GM12878 (cell line): Measurements from ENCODE around the gene KIF25. TPM values are rescaled to one million over a fixed set of nuclear protein-coding genes. Genes with fewer than 3 reads are reported as not detected.

Experiments used
- ATAC-seq: fragments of 200-7000 bp; cut with Tn5 transposase; 3 replicates; pipeline ENCODE4 v1.9.1; 2020; ENCODE audit warnings: mild to moderate bottlenecking, moderate library complexity
- BruUV-seq: library from RNA; stranded (reverse); fragments of 400-500 nt; replicated peaks from 2 replicates; lab custom pipeline; 2021; lab: Mats Ljungman, UMichigan
- CTCF ChIA-PET: fragments of 300-600 bp; sonication (Branson Sonifier 250); formaldehyde crosslinking; extraction: SDS; loops from one replicate; lab custom pipeline; 2021; ENCODE audit warnings: inconsistent platforms; lab: Yijun Ruan, JAX
- POLR2A ChIA-PET: fragments of 350-600 bp; formaldehyde crosslinking; extraction: SDS; loops from one replicate; lab custom pipeline; 2021; ENCODE audit warnings: inconsistent platforms; lab: Charles Lee
- RAD21 ChIA-PET: fragments of 300-600 bp; sonication (Branson Sonifier 250); formaldehyde crosslinking; loops from one replicate; lab custom pipeline; 2023; ENCODE audit warnings: antibody characterized with exemption; ENCODE audit not compliant: unreplicated experiment; lab: Charles Lee
- SMC1A ChIA-PET: fragments of 300-600 bp; sonication (Branson Sonifier 250); formaldehyde crosslinking; loops from one replicate; lab custom pipeline; 2023; ENCODE audit not compliant: unreplicated experiment, uncharacterized antibody; lab: Charles Lee
- DNase-seq: peaks from one replicate; pipeline ENCODE4 v3.0.0-alpha.2; 2011; ENCODE audit warnings: low read depth, low spot score
- FAIRE-seq: peaks from 3 replicates; lab custom pipeline; 2011; peaks lifted over from hg19 to GRCh38; lab: Jason Lieb, UNC
- H2AFZ ChIP-seq: 2 replicates; pipeline ENCODE4 v1.6.0; 2011; ENCODE audit warnings: low read depth, low read length, control low read depth; ENCODE audit not compliant: control insufficient read depth
- H3K27ac ChIP-seq: 2 replicates; pipeline ENCODE4 v1.5.1; 2011; ENCODE audit warnings: control low read depth; ENCODE audit not compliant: control insufficient read depth, insufficient read depth
- H3K27me3 ChIP-seq, 2 experiments: replicated peaks in 1 of 2; 2 replicates each; pipeline versions ENCODE4 v1.6.0 to v1.6.1; 2011; ENCODE audit warnings: low read length in 1 of 2; ENCODE audit not compliant: control insufficient read depth in 2 of 2, insufficient read depth in 2 of 2
- H3K36me3 ChIP-seq, 2 experiments: 2 replicates each; pipeline ENCODE4 v1.5.1; 2011; ENCODE audit warnings: low read length in 1 of 2; ENCODE audit not compliant: control insufficient read depth in 2 of 2, insufficient read depth in 2 of 2
- H3K4me1 ChIP-seq: 2 replicates; pipeline ENCODE4 v1.6.1; 2011; ENCODE audit warnings: mild to moderate bottlenecking, low read length, moderate library complexity, mixed read lengths; ENCODE audit not compliant: control insufficient read depth, insufficient read depth
- H3K4me2 ChIP-seq: 2 replicates; pipeline ENCODE4 v1.6.0; 2011; ENCODE audit warnings: control low read depth; ENCODE audit not compliant: control insufficient read depth, insufficient read depth
- H3K4me3 ChIP-seq: fragments of 200-600 bp; sonication (generic); 2 replicates; pipeline ENCODE4 v1.5.1; 2016
- H3K79me2 ChIP-seq: 2 replicates; pipeline ENCODE4 v1.6.0; 2011; ENCODE audit warnings: low read length; ENCODE audit not compliant: control insufficient read depth, insufficient read depth
- H3K9ac ChIP-seq: 2 replicates; pipeline ENCODE4 v1.8.0; 2011; ENCODE audit warnings: low read length, control low read depth, mixed read lengths; ENCODE audit not compliant: control insufficient read depth, insufficient read depth
- H3K9me3 ChIP-seq: replicated peaks from 3 replicates; pipeline ENCODE4 v1.5.1; 2011; ENCODE audit warnings: mild to moderate bottlenecking, low read length; ENCODE audit not compliant: control insufficient read depth, insufficient read depth
- H4K20me1 ChIP-seq: 2 replicates; pipeline ENCODE4 v1.6.0; 2011; ENCODE audit not compliant: control insufficient read depth, insufficient read depth
- CEBPB ChIP-seq, 2 experiments: fragments of 150-350 bp in 1 of 2; IDR thresholded peaks; 2 replicates each; pipeline ENCODE4 v1.6.1; 2012 to 2014; ENCODE audit warnings: low read depth in 2 of 2, low read length in 2 of 2, borderline replicate concordance in 1 of 2, inconsistent platforms in 1 of 2
- ETV6 ChIP-seq, 2 experiments: fragments of 450-650 bp in 1 of 2; IDR thresholded peaks in 1 of 2; conservative IDR thresholded peaks in 1 of 2; 2 replicates each; pipeline ENCODE4 v1.6.1; 2014; ENCODE audit warnings: antibody characterized with exemption in 1 of 2, borderline replicate concordance in 1 of 2, low read depth in 1 of 2, mild to moderate bottlenecking in 1 of 2, moderate library complexity in 1 of 2
- IRF3 ChIP-seq: fragments of 450-650 bp; IDR thresholded peaks from 2 replicates; pipeline ENCODE4 v1.6.1; 2014; ENCODE audit warnings: mild to moderate bottlenecking
- JUNB ChIP-seq: IDR thresholded peaks from 2 replicates; pipeline ENCODE4 v1.6.1; 2016; ENCODE audit warnings: antibody characterized with exemption, mild to moderate bottlenecking
- MEF2A ChIP-seq: IDR thresholded peaks from 2 replicates; pipeline ENCODE4 v1.6.1; 2011; ENCODE audit warnings: low read depth, mild to moderate bottlenecking, low read length, moderate library complexity; ENCODE audit not compliant: insufficient read depth
- MTA3 ChIP-seq: IDR thresholded peaks from 2 replicates; pipeline ENCODE4 v1.6.1; 2012; ENCODE audit warnings: low read length, inconsistent platforms, borderline replicate concordance
- NR2C2 ChIP-seq: IDR thresholded peaks from 2 replicates; pipeline ENCODE4 v1.6.1; 2011; ENCODE audit warnings: borderline replicate concordance, low read depth; ENCODE audit not compliant: control insufficient read depth, insufficient read length
- POU2F2 ChIP-seq: IDR thresholded peaks from 3 replicates; pipeline ENCODE4 v1.6.1; 2011; ENCODE audit warnings: low read depth, mild to moderate bottlenecking, low read length, borderline replicate concordance
- SMAD1 ChIP-seq: fragments of 450-650 bp; IDR thresholded peaks from 2 replicates; pipeline ENCODE4 v1.6.1; 2018; ENCODE audit warnings: mild to moderate bottlenecking, low read depth; ENCODE audit not compliant: partially characterized antibody
- SPI1 ChIP-seq: IDR thresholded peaks from 2 replicates; pipeline ENCODE4 v1.6.1; 2011; ENCODE audit warnings: low read depth, mild to moderate bottlenecking, low read length, moderate library complexity, borderline replicate concordance; ENCODE audit not compliant: insufficient read depth
- TAF1 ChIP-seq: IDR thresholded peaks from 2 replicates; pipeline ENCODE4 v1.6.1; 2011; ENCODE audit warnings: mild to moderate bottlenecking, low read depth, low read length, borderline replicate concordance
- TCF3 ChIP-seq: IDR thresholded peaks from 2 replicates; pipeline ENCODE4 v1.6.1; 2012; ENCODE audit warnings: low read depth, mild to moderate bottlenecking, low read length, borderline replicate concordance; ENCODE audit not compliant: insufficient read depth
- ZNF274 ChIP-seq: IDR thresholded peaks from one replicate; pipeline ENCODE4 v1.8.0; 2011; ENCODE audit not compliant: insufficient read length, insufficient read depth
- ZSCAN29 ChIP-seq: fragments of 450-650 bp; IDR thresholded peaks from 2 replicates; pipeline ENCODE4 v1.6.1; 2017; ENCODE audit warnings: mild to moderate bottlenecking, moderate library complexity
- WGBS: methylation state at CpG from one replicate; pipeline ENCODE4 v1.1.6; 2016; ENCODE audit warnings: low lambda C conversion rate; ENCODE audit not compliant: insufficient replicate concordance, insufficient coverage; ENCODE audit errors: missing lambda C conversion rate; 5-methylcytosine and 5-hydroxymethylcytosine counted together
- in situ Hi-C: fragments of 300-500 bp; cut with MboI; formaldehyde crosslinking; loops from 9 replicates; pipeline ENCODE4 v1.14.3; 2018; ENCODE audit warnings: mixed read lengths
- intact Hi-C: fragments of 100-400 bp; cut with micrococcal nuclease; formaldehyde crosslinking; loops from one replicate; pipeline ENCODE4 v1.14.2; 2022; ENCODE audit not compliant: unreplicated experiment
- polyA plus RNA-seq, 11 experiments: library from polyadenylated mRNA; depleted of rRNA in 4 of 11; unstranded in 6 of 11; stranded (reverse) in 5 of 11; fragments of >200 nt; fragmentation: Nextera tagmentation in 4 of 11; fragmentation: Illumina TruSeq in 1 of 11; extraction: Ambion mirVana in 4 of 11; extraction: Trizol in 1 of 11; gene quantifications; 1 replicate in 1 of 11; 2 replicates in 10 of 11; pipeline versions ENCODE4 v1.2.1 to v1.2.3, GENCODE V29; 2011 to 2016; ENCODE audit warnings: inconsistent platforms in 2 of 11, missing spikeins in 2 of 11, low read depth in 1 of 11
- total RNA-seq, 4 experiments: library from RNA; depleted of rRNA in 3 of 4; stranded (reverse); fragments of >200 nt in 3 of 4; fragmentation: Illumina TruSeq in 1 of 4; extraction: Trizol in 1 of 4; gene quantifications; 2 replicates each; pipeline versions ENCODE4 v1.2.1 to v1.2.3, GENCODE V29; 2013 to 2021
- TF ChIP-seq, protein P1 (sequence below): IDR thresholded peaks from 2 replicates; pipeline ENCODE4 v1.6.1; 2012; ENCODE audit warnings: mild to moderate bottlenecking, low read depth, low read length
- TF ChIP-seq, protein P2 (sequence below): fragments of 450-650 bp; IDR thresholded peaks from 2 replicates; pipeline ENCODE4 v1.6.1; 2017; ENCODE audit warnings: mild to moderate bottlenecking, moderate library complexity

The KIF25 gene
- total and polyA plus RNA-seq, 10 of the 15 experiments (the other 5 are each of a cell fraction or from before 2014, with no cell fraction given) = not detected

DNA sequence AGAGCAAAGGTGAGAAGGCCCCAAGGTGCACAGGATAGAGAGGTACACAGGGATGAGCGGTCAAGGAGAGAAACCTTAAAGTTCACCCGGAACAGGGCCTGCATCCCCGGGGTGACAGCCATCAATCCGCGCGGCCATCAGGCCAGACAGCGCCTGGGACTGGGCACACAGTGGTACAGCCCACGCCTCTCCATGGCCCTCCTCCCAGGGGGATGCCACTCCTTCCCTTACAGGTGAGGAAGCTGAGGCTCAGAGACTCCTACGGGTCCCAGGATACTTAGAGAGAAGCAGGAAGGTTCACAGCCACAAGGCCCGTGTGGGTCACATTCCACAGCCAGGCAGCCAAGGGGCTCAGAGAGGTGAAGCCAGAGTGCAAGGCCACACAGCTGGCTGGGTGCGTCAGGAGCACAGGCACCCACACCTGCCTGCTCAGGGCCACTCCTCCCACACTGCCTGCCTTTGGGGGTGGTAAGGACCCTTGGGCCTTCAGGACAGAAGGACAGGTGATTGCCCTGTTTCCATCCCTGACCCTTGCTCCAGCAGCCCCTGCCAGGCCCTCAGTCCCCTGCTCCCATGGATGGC is 66.8 kb downstream of the KIF25 start:
- ATAC-seq (no peak), DNase-seq (no peak), FAIRE-seq (no peak)
- in situ Hi-C loops (no loop called here), intact Hi-C loops (no loop called here)
- no peaks in the 10 kb centered on the region for H3K27me3 ChIP-seq
- no peak overlapping the region for H3K4me3 ChIP-seq
- 65% methylated on average over 11 of the region's 11 CpGs for WGBS
- no TSS peak for BruUV-seq
- no peak overlapping the region for H3K27ac ChIP-seq
- H3K79me2 ChIP-seq = no peaks in the 10 kb centered on the region
- no peak overlapping the region for H2AFZ ChIP-seq
- no peak overlapping the region for H3K4me2 ChIP-seq
- H4K20me1 ChIP-seq = no peaks in the 10 kb centered on the region
- no peak overlapping the region for H3K9ac ChIP-seq
- ChIA-PET SMC1A (no interaction called here), CTCF (no interaction called here), RAD21 (no interaction called here), POLR2A (no interaction called here)
- H3K36me3 ChIP-seq = no peaks in the 10 kb centered on the region
- no peaks in the 10 kb centered on the region for H3K9me3 ChIP-seq
- no peaks in the 10 kb centered on the region for H3K4me1 ChIP-seq
- no peak for TF ChIP-seq MTA3
- TF ChIP-seq ZSCAN29 = no peak
- TF ChIP-seq, protein P1, sequence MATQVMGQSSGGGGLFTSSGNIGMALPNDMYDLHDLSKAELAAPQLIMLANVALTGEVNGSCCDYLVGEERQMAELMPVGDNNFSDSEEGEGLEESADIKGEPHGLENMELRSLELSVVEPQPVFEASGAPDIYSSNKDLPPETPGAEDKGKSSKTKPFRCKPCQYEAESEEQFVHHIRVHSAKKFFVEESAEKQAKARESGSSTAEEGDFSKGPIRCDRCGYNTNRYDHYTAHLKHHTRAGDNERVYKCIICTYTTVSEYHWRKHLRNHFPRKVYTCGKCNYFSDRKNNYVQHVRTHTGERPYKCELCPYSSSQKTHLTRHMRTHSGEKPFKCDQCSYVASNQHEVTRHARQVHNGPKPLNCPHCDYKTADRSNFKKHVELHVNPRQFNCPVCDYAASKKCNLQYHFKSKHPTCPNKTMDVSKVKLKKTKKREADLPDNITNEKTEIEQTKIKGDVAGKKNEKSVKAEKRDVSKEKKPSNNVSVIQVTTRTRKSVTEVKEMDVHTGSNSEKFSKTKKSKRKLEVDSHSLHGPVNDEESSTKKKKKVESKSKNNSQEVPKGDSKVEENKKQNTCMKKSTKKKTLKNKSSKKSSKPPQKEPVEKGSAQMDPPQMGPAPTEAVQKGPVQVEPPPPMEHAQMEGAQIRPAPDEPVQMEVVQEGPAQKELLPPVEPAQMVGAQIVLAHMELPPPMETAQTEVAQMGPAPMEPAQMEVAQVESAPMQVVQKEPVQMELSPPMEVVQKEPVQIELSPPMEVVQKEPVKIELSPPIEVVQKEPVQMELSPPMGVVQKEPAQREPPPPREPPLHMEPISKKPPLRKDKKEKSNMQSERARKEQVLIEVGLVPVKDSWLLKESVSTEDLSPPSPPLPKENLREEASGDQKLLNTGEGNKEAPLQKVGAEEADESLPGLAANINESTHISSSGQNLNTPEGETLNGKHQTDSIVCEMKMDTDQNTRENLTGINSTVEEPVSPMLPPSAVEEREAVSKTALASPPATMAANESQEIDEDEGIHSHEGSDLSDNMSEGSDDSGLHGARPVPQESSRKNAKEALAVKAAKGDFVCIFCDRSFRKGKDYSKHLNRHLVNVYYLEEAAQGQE = no peak
- no peak for TF ChIP-seq MEF2A
- no peak for TF ChIP-seq POU2F2
- no peak for TF ChIP-seq CEBPB (IDR thresholded peaks at IDR 0.05; ENCODE audit: borderline replicate concordance in 1 of 2, low read depth in 2 of 2, low read length in 2 of 2)
- no peak for TF ChIP-seq ETV6 (conservative IDR thresholded peaks at IDR 0.05 in 1 of 2, IDR thresholded peaks at IDR 0.05 in 1 of 2; ENCODE audit: borderline replicate concordance in 1 of 2, low read depth in 1 of 2)
- no peak for TF ChIP-seq SMAD1
- no peak for TF ChIP-seq NR2C2
- no peak for TF ChIP-seq TAF1
- TF ChIP-seq, protein P2, sequence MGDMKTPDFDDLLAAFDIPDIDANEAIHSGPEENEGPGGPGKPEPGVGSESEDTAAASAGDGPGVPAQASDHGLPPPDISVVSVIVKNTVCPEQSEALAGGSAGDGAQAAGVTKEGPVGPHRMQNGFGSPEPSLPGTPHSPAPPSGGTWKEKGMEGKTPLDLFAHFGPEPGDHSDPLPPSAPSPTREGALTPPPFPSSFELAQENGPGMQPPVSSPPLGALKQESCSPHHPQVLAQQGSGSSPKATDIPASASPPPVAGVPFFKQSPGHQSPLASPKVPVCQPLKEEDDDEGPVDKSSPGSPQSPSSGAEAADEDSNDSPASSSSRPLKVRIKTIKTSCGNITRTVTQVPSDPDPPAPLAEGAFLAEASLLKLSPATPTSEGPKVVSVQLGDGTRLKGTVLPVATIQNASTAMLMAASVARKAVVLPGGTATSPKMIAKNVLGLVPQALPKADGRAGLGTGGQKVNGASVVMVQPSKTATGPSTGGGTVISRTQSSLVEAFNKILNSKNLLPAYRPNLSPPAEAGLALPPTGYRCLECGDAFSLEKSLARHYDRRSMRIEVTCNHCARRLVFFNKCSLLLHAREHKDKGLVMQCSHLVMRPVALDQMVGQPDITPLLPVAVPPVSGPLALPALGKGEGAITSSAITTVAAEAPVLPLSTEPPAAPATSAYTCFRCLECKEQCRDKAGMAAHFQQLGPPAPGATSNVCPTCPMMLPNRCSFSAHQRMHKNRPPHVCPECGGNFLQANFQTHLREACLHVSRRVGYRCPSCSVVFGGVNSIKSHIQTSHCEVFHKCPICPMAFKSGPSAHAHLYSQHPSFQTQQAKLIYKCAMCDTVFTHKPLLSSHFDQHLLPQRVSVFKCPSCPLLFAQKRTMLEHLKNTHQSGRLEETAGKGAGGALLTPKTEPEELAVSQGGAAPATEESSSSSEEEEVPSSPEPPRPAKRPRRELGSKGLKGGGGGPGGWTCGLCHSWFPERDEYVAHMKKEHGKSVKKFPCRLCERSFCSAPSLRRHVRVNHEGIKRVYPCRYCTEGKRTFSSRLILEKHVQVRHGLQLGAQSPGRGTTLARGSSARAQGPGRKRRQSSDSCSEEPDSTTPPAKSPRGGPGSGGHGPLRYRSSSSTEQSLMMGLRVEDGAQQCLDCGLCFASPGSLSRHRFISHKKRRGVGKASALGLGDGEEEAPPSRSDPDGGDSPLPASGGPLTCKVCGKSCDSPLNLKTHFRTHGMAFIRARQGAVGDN = no peak
- TF ChIP-seq SPI1 = no peak
- TF ChIP-seq ZNF274 = no peak
- no peak for TF ChIP-seq TCF3
- TF ChIP-seq JUNB = no peak
- no peak for TF ChIP-seq IRF3
